HEK293T (cell line): ENCODE data around the gene MARCHF5.

Experiments
- ARNT ChIP-seq: fragments of 450-650 bp; IDR thresholded peaks from 2 replicates; pipeline ENCODE4 v1.6.1; 2017; ENCODE audit warnings: mild to moderate bottlenecking
- ELF4 ChIP-seq: fragments of 450-650 bp; IDR thresholded peaks from 2 replicates; pipeline ENCODE4 v1.6.1; 2017; ENCODE audit warnings: antibody characterized with exemption
- FOXM1 ChIP-seq: fragments of 450-650 bp; IDR thresholded peaks from 2 replicates; pipeline ENCODE4 v1.6.1; 2017; ENCODE audit warnings: mild to moderate bottlenecking, borderline replicate concordance
- HDGF ChIP-seq: fragments of 450-650 bp; IDR thresholded peaks from 2 replicates; pipeline ENCODE4 v1.6.1; 2017; ENCODE audit warnings: antibody characterized with exemption, borderline replicate concordance
- LEF1 ChIP-seq: fragments of 450-650 bp; IDR thresholded peaks from 2 replicates; pipeline ENCODE4 v1.6.1; 2017; ENCODE audit warnings: mild to moderate bottlenecking, borderline replicate concordance
- NFRKB ChIP-seq: fragments of 450-650 bp; IDR thresholded peaks from 2 replicates; pipeline ENCODE4 v1.6.1; 2016; ENCODE audit warnings: mild to moderate bottlenecking, moderate library complexity
- PKNOX1 ChIP-seq: fragments of 450-650 bp; IDR thresholded peaks from 2 replicates; pipeline ENCODE4 v1.6.1; 2016
- SP1 ChIP-seq: fragments of 450-650 bp; IDR thresholded peaks from 2 replicates; pipeline ENCODE4 v1.6.1; 2017
- SUZ12 ChIP-seq: fragments of 450-650 bp; IDR thresholded peaks from 2 replicates; pipeline ENCODE4 v1.6.1; 2016; ENCODE audit warnings: mild to moderate bottlenecking
- TARDBP ChIP-seq: fragments of 450-650 bp; IDR thresholded peaks from 2 replicates; pipeline ENCODE4 v1.6.1; 2016
- ZNF384 ChIP-seq: fragments of 450-650 bp; IDR thresholded peaks from 2 replicates; pipeline ENCODE4 v1.6.1; 2016

- TF ChIP-seq ELF4 (no peak), HDGF (no peak), PKNOX1 (no peak), NFRKB (no peak), SP1 (no peak), TARDBP (no peak), ZNF384 (no peak), SUZ12 (no peak), ARNT (no peak), FOXM1 (no peak), LEF1 (no peak)
Measured at GRCh38 chr10:92267343-92267742, 23.6 kb upstream of the MARCHF5 start.
